Measurements from ENCODE around the gene GUF1. TPM values are rescaled to one million over a fixed set of nuclear protein-coding genes. Genes with fewer than 3 reads are reported as not detected.

The GUF1 gene
- total RNA-seq, 4 donors from 2014 or later, result 13.8 to 20.3 (median 19.3) TPM

DNA sequence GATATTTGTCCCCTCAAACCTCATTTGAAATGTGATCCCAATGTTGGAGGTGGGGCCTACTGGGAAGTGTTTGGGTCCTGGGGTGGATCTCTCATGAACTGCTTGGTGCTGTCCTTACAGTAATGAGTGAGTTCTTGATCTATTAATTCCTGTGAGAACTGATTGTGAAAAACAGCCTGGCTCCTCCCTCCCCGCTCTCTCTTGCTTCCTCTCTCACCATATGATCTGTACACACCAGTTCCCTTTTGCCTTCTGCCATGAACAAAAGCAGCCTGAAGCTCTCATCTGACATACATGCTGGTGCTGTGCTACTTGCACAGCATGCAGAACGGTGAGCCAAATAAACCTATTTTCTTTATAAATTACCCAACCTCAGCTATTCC lies 15.6 kb upstream of the GUF1 start:
- H3K4me1 ChIP-seq, result no peaks in the 10 kb centered on the region
- no peak for DNase-seq (ENCODE audit: low spot score in 2 of 2)
- 57% methylated on average over 2 of the region's 2 CpGs for WGBS

DNA sequence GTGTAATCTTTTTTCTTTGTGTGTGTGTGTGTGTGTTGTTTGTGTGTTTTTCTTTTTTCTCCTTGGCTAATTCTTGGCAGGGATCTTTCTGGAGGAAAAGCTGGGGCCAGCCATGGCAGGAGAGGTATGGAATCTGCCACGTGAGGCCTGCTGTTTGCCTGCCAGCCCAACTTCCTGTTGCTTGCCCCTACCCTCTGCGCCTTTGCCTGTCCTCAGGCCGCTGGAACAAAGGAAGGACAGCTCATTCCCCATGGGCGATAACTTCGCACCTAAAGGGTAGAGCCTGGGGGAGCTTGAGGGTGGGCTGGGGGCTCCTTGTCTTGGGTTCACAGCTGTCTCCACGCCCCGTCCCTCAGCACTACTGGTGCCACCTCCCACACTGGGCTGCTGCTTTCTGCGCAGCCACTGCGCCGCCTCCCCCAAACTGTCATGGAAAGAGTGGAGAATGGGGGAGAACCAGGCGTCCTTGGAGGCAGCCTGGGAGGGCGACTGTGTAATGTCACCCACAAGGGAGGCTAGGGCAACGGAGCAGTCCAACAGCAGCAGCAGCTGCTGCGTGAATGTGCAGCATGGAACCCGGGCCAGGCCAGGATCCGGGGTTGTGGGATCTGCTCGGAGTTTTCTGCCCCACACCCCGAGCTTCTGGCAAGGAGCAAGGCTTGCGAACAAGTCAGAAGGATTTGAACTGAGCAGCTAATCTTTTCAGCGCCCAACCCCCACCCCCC lies 14.5 kb upstream of the GUF1 start:
- DNase-seq (ENCODE audit: low spot score in 2 of 2), result no peak
- Histone ChIP-seq H3K36me3 (no peaks in the 10 kb centered on the region), H3K4me3 (no peak overlapping the region), H3K9me3 (no peaks in the 10 kb centered on the region), H3K27me3 (no peaks in the 10 kb centered on the region), H3K4me1 (no peaks in the 10 kb centered on the region), H3K27ac (no peak overlapping the region)
- WGBS, result 93% methylated on average over 10 of the region's 20 CpGs
- no peak for TF ChIP-seq POLR2AphosphoS5 (IDR thresholded peaks at IDR 0.05)
- TF ChIP-seq, protein P1, sequence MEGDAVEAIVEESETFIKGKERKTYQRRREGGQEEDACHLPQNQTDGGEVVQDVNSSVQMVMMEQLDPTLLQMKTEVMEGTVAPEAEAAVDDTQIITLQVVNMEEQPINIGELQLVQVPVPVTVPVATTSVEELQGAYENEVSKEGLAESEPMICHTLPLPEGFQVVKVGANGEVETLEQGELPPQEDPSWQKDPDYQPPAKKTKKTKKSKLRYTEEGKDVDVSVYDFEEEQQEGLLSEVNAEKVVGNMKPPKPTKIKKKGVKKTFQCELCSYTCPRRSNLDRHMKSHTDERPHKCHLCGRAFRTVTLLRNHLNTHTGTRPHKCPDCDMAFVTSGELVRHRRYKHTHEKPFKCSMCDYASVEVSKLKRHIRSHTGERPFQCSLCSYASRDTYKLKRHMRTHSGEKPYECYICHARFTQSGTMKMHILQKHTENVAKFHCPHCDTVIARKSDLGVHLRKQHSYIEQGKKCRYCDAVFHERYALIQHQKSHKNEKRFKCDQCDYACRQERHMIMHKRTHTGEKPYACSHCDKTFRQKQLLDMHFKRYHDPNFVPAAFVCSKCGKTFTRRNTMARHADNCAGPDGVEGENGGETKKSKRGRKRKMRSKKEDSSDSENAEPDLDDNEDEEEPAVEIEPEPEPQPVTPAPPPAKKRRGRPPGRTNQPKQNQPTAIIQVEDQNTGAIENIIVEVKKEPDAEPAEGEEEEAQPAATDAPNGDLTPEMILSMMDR (IDR thresholded peaks at IDR 0.05), result no peak
- no peak for TF ChIP-seq EP300 (IDR thresholded peaks at IDR 0.05)
- TF ChIP-seq POLR2A (IDR thresholded peaks at IDR 0.05), result no peak

More for the DNA sequence above, 15.6 kb upstream of the GUF1 start:
- Histone ChIP-seq H3K4me3 (no peak overlapping the region), H3K36me3 (no peaks in the 10 kb centered on the region), H3K27me3 (peaks cover 5% of the 10 kb centered on the region), H3K27ac (no peak overlapping the region), H3K9me3 (no peaks in the 10 kb centered on the region)
- TF ChIP-seq POLR2AphosphoS5 (IDR thresholded peaks at IDR 0.05) (no peak), POLR2A (IDR thresholded peaks at IDR 0.05) (no peak), EP300 (IDR thresholded peaks at IDR 0.05) (no peak)
- TF ChIP-seq, protein P1 (IDR thresholded peaks at IDR 0.05), result no peak

DNA sequence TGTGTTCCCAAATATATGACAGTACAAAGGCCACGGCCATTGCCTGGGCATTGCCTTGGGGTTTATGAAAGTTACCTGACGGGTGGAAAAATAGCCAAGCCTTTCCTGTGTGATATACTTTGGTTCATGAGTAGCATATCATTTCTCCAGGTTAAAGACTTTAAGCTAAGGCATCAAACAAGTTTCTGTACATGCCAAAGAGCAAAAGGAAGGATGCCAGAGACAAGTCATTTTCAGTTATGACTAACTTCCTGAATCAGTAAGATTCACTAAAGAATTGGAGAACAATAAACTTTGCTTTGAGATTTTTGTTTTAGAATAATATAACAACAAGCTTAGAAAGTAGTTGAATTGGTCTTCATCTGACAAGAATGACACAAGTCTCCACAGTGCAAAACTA lies 9.7 kb upstream of the GUF1 start:
- no peak overlapping the region for H3K4me3 ChIP-seq
- WGBS, result 83% methylated on average over 2 of the region's 2 CpGs
- no peaks in the 10 kb centered on the region for H3K4me1 ChIP-seq
- no peaks in the 10 kb centered on the region for H3K36me3 ChIP-seq
- no peak for TF ChIP-seq EP300 (IDR thresholded peaks at IDR 0.05)
- TF ChIP-seq POLR2A (IDR thresholded peaks at IDR 0.05), result no peak
- no peak overlapping the region for H3K27ac ChIP-seq
- H3K9me3 ChIP-seq, result no peaks in the 10 kb centered on the region
- no peaks in the 10 kb centered on the region for H3K27me3 ChIP-seq
- DNase-seq (ENCODE audit: low spot score in 2 of 2), result no peak

DNA sequence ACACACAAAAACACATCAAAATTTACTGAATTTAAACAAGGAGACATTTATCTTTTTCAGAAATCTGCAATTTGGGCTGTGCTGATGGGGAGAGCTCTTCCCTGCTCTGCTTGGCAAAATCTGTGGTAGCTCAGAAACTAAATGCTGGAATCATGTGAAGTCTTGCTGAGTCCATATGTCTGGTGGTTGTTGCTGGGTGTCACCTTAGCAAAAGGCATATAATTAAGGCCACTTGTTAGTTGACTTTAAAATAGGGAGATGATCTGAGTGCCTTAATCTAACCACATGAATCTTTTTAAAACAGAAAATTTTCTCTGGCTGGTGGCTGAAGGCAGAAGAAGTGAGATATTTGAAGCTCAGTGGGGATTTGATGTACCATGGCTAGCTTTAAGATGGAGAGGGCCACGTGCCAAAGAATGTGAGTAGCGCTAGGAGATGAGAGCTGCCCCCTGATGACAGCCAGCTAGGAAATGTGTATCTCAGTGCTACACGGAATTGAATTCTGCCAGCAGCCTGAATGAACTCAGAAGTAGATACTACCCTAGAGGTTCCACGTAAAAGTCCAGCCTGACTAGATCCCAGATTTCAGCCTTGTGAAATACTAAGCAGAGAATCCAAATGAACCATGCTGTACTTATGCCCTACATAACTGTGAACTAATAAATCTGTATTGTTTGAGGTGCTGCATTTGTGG lies 7.6 kb upstream of the GUF1 start:
- Histone ChIP-seq H3K27me3 (no peaks in the 10 kb centered on the region), H3K9me3 (no peaks in the 10 kb centered on the region), H3K36me3 (no peaks in the 10 kb centered on the region), H3K4me1 (no peaks in the 10 kb centered on the region), H3K27ac (no peak overlapping the region), H3K4me3 (no peak overlapping the region)
- DNase-seq (ENCODE audit: low spot score in 2 of 2), result no peak
- 64% methylated on average over 4 of the region's 4 CpGs for WGBS
- TF ChIP-seq, protein P1 (IDR thresholded peaks at IDR 0.05), result no peak
- no peak for TF ChIP-seq EP300 (IDR thresholded peaks at IDR 0.05)
- no peak for TF ChIP-seq POLR2A (IDR thresholded peaks at IDR 0.05)
- no peak for TF ChIP-seq POLR2AphosphoS5 (IDR thresholded peaks at IDR 0.05)

DNA sequence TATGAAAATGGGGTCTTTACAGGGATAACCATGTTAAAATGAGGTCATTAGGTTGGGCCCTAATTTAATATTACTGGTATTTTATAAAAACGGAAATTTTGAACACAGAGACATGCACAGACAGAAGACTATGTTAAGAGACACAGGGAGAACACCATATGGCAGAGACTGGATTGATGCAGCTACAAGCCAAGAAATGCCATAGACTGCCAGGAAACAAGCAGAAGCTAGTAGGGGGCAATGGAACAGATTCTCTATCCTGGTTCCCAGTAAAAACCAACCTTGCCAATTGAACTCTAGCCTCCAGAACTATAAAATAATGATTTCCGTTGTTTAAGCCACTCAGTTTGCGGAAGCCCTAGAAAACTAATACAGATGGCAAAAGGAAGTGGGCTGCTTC lies 6.6 kb upstream of the GUF1 start:
- TF ChIP-seq, protein P1 (IDR thresholded peaks at IDR 0.05), result no peak
- TF ChIP-seq POLR2A (IDR thresholded peaks at IDR 0.05), result no peak
- TF ChIP-seq EP300 (IDR thresholded peaks at IDR 0.05), result no peak
- TF ChIP-seq POLR2AphosphoS5 (IDR thresholded peaks at IDR 0.05), result no peak
- H3K4me3 ChIP-seq, result no peak overlapping the region
- WGBS, result 91% methylated on average over 3 of the region's 3 CpGs
- no peaks in the 10 kb centered on the region for H3K27me3 ChIP-seq
- H3K9me3 ChIP-seq, result no peaks in the 10 kb centered on the region
- H3K36me3 ChIP-seq, result no peaks in the 10 kb centered on the region
- no peak overlapping the region for H3K27ac ChIP-seq
- DNase-seq (ENCODE audit: low spot score in 2 of 2), result no peak
- no peaks in the 10 kb centered on the region for H3K4me1 ChIP-seq

Measured in suprapubic skin (tissue), 4 donors.